MV-4-11 (cell line): Measurements from ENCODE around the gene SAFB.

Experiments
- DNase-seq: peaks from one replicate; lab custom pipeline; 2025; lab: John Stamatoyannopoulos, UW

SAFB gene

DNA sequence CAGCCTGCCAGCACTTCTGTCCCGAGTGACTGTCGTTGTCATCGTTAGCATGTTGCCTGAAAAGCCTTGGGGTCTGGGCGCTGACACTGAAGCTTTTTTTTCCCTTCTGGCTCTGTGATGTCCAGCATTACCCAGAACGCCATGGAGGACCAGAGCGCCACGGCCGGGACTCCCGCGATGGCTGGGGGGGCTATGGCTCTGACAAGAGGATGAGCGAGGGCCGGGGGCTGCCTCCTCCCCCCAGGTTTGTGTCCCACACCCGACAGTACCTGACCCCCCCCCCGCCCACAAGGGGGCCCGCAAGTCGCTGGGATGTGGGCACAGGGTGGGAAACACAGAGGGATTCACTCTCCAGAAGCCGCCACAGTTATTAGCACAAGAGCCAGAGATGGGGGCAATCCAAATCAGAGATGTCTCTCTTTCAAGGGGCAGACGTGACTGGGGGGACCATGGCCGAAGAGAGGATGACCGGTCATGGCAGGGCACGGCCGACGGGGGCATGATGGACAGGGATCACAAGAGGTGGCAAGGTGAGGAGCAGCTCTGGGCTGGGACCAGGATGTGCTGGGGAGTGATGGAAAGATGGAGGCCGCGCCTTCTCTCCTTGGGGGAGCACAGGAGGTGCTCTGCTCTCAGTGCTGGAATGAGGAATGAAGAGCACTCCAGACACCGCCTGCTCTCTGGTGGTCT, 44.2 kb downstream of the SAFB start:
- DNase-seq = no peak

DNA sequence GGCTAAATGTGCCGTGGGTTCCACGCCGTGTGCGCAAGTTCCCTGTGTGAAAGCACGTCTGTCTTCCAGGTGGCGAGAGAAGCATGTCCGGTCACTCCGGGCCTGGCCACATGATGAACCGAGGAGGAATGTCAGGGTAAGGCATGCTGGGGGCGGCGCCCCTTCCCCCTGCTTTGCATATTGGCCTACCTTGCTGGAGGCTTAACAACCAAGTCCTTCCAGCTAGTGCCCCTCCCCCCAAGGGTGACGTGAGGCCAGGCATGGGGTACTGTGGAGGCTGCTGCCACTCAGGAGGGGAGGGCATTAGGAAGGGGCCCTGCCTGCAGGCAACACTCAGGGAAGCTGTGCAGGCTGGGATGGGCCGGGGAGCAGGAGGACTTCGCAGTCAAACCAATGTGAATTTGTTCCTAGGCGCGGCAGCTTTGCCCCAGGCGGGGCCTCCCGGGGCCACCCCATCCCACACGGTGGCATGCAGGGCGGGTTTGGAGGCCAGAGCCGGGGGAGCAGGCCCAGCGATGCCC, 44.9 kb downstream of the SAFB start:
- no peak for DNase-seq

DNA sequence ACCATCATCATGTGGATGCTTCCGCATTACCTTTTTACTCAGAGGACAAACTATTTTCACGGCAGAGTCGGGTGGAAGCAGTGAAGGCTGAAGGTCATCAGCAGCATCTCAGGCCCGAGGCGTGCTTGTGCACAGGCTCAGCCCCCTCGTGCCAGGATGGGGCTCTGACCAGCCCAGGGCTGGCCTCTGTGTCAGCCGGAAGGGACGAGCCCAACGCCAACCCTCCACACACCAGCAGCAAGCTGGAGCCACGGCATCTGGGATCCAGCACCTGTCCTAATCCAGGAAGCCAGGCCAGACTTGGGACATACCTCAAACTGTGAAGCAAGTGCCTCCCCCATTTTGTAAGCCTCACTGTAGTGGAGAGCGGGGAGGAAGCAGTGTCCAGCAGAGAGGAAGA, 46.3 kb downstream of the SAFB start:
- DNase-seq = no peak

DNA sequence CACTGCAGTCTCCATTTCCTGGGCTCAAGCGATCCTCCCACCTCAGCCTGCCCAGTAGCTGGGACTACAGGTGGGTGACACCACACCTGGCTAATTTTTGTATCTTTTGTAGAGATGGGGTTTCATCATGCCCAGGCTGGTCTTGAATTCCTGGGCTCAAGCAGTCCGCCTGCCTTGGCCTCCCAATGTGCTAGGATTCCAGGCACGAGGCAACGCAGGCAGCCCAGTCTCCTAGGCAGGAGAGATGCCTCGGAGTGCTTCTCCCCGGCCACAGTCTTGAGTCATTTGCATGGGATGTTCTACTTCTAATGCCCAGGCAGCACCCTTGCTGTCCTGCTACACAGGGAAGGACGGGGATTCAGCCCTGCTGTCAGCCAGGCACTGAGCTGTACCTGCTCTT, 48.7 kb downstream of the SAFB start:
- DNase-seq = no peak

DNA sequence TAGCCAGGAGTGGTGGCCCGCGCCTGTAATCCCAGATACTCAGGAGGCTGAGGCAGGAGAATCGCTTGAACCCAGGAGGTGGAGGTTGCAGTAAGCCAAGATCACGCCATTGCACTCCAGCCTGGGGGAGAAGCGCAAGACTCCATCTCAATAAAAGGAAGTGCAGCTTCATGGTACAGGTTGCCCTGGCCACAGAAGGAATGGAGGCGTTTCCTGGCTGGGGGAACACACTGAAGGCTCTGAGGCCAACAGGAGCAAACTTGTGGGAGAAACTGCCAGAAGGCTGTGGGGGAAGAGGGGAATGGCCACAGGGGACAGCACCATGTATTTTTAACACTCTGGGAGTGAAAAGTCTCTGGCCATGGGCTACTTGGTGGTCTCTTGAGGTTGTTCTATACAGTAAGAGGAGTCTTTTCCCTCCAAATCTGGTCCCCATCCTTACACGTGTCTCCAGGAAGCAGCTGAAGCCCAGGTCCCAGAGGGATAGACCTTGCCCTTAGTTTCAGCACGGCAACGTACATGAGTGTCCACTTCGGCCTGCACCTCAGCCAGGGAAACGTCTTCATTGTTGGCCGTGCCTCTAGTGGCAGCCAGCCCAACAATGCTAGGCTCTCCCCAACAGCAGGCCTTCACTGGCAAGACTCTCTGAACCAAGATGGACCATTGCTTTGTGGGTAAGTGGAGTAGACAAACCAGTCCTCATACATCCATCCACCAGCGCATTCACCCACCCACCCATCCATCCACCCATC, 50.0 kb downstream of the SAFB start:
- peak; percentile 32 for DNase-seq

DNA sequence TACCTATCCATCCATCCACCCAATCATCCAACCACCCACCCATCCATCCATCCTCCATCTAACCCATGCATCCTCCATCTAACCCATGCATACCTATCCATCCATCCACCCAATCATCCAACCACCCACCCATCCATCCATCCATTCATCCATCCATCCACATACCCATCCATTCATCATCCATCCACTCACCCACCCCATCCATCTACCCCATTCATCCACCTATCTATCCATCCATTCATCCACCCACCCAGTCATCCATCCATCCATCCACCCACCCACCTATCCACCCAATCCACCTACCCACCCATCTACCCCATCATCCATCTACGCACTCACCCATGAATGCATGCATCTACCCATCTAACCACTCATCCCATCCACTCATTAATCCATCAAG, 50.9 kb downstream of the SAFB start:
- no peak for DNase-seq

DNA sequence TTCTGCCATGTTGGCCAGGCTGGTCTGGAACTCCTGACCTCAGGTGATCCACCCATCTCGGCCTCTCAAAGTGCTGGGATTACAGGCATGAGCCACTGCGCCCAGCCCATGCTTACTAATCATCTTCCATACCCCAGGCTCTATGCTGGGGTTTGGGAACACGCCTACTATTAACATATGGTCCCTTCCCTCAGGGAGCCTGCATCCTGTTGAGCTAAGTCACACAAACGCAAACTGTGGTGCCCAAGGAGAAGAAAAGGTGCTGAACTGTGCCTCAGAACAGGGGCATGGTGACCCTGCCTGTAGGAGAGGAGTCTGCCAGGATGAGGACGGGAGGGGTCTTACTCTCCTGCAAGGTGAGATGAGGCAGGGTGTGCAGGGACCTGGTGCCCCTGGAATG, 51.8 kb downstream of the SAFB start:
- no peak for DNase-seq

DNA sequence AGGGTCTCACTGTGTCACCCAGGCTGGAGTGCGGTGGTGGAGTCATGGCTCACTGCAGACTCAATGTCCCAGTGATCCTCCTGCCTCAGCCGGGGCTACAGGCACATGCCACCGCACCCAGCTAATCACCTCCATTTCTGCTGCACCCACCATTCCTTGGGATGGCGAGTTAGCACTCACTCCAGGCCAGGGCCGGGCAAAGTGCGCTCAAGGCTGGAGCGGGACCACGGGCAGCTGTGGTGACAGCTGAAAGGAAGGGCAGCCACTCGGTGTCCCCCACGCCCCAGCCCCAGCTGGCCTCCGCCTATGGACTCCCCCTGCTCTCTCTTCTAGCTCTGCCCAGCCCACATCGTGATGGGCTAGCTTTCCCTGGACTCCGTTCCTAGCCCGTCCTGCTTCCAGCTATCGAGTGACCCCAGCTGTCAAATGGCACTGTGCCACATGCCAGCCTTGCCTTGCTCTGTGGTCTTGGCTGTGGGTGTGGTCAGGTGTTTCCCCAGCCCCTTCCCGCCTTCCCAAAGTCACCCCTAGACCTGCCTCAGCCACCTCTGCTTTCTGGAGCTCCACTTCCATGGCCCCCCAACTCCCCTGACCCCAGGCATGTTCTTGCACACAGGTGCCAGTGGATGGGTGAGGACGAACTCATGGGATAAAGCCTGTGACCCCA, 53.4 kb downstream of the SAFB start:
- DNase-seq = no peak

DNA sequence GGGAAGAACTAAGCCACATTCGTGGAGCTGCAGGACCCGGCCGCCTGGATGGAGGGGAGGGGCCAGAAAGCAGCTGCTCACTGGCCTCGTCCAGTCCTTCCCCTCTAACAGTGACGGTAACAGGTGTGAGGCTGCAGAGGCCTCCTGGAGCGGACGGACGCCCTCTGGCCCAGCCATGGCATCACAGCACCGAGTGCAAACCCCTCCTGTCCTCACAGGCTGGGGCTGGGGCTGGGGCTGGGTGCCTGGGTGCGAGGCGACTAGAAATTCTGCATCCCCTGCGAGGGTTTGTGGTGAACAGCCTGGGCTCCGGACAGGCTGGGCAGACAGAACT, 53.9 kb downstream of the SAFB start:
- DNase-seq = no peak

DNA sequence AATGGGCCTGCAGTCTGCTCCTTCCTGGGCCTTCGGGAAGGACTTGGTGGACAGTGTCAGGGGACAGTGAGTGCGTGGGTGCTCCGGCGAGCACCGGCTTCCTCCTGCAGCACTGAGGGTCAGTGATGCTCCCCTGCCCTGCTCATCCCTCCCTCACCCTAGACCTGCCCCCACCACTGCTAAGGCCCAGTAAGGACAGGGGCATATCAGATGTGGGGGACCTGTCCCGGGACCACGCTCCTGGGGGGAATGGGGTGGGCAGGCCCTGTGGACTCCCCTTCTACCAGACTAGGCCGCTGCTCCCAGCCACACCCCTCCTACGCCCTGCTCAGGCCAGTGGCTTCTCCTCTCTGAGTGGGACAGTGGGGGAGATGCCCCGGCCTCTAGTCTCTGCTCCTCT, 54.3 kb downstream of the SAFB start:
- no peak for DNase-seq

DNA sequence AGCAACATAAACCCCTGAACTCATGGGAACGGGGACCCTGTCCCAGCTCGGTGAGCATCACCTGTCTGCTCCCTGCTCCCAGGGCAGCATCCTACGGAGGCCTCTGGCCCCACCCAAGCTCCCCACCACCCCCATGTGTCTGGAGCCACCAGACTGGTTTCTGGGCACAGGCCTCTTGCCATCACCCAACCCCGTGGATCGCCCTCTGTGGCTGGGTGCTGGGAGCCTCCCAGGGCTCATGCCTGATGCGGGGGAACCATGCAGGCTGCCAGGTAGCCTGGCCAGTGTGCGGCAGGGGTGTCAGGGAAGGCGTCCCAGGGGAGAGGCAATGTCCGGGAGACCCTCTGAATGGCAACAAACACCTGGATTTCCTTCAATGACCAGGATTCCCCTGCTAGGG, 54.7 kb downstream of the SAFB start:
- no peak for DNase-seq

DNA sequence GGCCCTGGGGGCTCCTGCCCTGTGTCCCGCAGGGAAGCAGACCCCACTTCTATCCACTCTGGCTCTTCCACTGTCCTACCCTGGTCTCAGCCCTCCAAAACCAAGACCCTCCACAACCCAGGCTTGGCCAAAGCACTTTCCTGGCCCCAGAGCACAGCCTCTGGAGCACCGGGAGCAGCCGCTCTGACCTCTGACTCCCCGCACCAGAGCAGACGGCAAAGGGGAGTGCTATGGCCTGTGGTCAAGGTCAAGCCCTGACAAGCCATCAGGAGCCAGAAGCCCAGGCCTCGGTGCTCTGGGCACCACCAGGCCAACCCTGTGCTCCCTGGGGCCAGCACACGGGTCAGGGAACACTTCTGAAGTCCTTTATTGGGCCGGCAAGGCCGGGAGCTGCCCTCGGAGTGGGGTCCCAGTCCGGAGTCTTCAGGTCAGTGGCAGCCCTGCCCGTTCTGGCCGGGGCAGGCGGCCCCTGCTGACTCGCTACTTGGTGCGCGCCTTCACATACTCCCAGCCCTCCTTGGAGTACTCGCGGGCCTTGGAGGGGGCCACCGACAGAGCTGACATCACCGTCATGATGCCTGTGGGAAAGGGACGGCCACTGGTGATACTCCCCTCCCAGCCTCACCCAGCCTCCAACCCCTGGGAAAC, 55.3 kb downstream of the SAFB start:
- no peak for DNase-seq

DNA sequence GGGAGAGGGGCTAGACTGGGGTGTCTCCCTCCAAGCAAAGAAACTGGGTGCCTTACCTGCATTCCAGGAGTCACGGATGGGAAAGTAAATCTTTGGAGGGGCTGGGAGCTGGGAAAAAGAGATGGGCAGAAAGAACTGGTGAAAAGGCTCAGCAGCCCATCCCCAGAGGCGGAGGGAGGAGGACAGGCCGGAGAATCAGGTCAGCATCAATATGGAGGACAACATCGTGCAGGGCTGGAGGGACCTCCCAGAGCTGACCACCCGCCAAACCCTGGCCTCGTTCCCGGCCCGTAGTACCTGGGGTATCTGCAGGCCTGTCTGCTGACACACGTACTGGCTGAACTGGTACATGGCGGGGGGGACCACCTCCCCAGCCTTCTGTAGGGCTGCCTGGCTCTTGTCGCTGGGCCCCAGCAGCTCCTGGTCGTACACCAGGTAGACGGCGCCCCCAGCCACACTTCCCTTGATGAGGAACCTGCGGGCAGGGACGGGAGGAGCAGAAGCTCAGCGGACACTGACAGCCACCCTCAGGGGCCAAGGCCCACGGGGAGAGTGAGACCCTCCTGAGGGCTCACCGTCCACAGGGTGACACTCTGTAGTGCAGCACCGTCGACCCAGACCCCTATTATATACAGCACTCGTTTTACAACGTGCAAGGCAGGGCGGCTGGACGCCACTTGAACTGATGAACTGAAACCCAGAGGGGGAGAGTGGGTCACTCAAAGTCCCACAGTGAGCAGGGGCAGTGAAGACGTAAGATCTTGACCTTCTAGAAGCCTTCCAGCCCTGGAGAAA, 56.6 kb downstream of the SAFB start:
- no peak for DNase-seq

DNA sequence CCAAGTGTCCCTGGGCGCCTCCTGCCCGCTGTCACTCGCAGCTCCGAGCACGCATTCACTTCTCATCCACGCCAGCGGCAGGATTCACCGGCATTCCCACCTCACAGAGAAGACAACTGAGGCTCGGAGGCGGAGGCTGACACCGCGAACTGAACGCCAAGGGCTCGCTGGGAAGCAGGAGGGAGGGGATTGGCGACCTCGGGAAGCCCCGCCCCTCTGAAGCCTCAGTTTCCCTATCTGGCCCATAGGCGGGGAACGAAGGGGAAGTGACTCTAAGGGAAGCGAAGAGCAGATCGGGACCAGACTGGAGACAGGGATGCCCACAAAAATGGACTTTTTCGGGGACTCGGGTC, 57.2 kb downstream of the SAFB start:
- no peak for DNase-seq

DNA sequence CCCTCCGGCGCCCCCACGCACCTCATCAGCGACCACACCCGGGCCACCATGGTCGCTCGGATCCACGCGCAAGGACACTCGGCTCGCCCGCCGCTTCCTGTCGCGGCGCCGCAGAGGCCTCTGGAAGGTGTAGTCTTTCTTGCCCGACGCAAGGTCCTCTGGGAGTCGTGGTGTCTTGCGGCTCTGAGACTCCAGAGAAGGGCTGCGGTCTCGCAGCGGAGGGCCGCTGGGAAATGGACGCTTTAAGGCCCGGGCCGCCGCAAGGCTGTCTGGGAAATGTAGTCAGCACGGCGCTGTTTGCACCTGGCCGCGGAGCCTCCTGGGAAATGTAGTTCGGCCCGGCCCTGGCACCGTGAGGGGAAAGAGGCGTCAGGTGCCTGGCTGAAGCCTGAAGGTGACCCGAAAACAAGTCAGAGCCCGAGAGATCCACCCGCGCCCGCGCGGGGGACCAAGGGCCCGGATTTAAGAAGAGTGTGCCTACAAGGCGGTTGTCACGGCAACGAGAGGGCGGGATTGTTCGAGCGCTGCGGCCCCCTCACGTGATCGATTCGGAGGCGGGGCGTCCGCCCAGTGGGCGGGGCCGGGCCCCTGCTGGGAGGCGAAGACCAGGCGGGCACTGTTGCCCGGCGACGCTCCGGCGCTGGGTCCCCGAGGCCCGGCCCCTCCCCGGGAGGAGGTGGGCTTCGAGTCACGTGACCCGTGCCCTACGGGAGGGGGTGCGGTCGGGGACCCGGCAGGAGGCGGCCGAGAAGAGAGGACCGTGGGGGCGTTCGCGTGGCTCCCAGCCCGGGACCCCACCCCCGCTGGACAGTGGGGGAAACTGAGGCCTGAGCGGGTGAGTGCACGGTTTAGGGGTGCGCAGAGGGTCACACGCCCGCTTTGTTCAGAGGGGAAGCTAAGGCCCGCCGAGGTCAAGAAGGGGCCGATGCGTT, 57.8 kb downstream of the SAFB start, which contains the start of the genes HSD11B1L and MICOS13:
Gene HSD11B1L (plus strand): TSS at position 591 of the 932 bp plus-strand sequence. CDS start 3,806 bp downstream, outside the sequence.
Gene MICOS13 (minus strand): TSS at position 80 of the 932 bp plus-strand sequence. CDS start 30 bp downstream, at position 50.
- DNase-seq = peak; percentile 100

DNA sequence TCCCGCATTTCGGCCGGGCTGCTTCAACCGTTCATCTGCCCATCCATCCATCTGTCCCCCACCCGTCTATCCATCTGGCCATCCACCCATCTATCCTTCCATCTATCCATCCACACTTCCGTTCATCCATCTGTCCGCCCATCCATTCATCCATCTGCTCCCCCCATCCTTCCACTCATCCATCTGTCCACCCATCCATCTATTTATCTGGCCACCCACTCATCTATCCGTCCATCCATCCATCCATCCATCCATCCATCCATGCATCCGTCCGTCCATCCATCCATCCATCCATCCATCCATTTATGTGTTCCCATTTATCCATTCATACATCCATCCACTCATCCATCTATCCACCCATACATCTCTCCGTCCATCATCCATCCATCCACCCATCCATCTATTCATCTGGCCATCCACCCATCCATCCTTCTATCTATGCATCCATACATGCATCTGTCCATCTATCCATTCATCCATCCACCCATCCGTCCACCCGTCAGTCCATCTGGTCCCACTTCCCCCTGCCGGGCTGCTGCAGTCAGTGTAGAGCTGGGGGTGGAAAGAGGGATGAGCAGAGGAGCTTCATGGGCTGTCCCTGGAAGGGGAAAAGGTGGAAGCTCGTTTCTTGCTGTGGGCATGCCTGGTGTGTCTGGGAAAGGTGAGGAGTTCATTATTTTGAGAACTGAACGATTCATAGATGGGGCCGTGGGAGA, 58.7 kb downstream of the SAFB start:
- no peak for DNase-seq

DNA sequence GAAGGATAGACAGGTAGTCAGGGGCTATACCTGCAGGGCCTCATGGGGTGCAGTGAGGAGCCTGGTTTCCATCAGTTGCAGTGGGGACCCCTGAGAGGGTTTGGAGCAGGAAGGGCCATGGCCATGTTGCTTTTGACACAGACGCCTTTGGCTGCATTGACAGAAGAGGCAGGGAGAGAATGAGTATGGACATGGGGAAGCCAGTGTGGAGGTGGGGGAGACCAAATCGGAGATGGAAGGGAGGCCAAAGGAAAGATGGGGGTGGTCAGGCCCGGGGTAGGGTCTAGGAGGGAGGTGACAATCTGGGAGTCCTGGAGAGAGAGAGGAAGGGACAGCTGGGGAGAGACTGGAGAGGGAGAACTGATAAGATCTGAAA, 59.2 kb downstream of the SAFB start:
- DNase-seq = no peak

DNA sequence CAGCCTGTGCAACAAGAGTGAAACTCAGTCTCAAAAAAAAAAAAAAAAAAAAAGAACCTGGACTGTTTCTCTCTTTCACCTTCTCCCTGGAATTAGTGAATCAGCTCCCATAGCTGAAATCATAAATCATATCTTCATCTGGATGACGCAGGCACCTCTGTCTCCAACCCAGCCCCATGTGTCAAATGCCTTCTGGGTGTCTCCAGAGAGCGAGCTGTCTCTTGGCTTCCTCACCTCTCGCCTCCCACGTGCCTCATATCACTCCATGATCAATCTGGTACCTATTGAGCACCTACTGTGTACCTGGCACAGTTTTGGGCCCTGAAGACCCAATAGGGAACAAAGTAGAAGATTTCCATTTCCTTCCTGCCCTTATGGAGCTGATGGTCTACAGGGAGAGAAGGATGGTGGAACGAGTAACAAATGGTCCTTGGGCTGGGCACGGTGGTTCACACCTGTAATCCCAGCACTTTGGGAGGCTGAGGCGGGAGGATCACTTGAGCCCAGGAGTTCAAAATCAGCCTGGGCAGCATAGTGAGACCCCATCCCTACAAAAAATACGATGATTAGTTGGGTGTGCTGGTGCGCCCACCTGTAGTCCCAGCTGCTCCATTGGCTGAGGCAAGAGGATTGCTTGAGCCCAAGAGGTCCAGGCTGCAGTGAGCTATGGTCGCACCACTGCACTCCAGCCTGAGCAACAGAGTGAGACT, 60.4 kb downstream of the SAFB start:
- no peak for DNase-seq

DNA sequence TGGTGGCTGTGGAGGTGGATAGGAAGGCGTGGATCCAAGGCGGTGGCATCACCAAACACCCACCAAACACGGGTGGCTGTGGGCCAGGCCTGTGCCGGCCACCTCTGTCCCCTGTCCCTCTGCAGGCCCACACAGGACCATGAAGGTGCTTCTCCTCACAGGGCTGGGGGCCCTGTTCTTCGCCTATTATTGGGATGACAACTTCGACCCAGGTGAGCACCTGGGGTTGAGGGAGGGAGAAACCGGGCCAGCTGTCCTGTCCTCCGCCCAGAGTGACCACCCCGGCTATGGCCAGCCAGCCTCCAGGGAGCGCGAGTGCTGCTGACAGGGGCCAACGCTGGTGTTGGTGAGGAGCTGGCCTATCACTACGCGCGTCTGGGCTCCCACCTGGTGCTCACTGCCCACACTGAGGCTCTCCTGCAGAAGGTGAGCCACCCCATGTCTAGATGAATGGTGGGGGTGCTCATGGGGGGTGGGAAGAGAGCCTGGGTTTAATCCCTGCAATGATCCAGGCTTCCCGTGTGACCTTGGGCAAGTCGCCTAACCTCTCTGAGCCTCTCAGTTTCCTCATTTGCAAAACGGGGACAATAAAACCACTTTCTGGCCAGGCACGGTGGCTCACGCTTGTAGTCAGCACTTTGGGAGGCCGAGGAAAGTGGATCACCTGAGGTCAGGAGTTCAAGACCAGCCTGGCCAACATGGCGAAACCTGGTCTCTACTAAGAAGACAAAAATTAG, 62.0 kb downstream of the SAFB start:
- no peak for DNase-seq
